ENCODE data around the gene CFAP52. TPM values are rescaled to one million over a fixed set of nuclear protein-coding genes. Genes with fewer than 3 reads are reported as not detected.

Gene CFAP52
- total RNA-seq (2013) = not detected
- polyA plus RNA-seq = not detected
- polyA minus RNA-seq = not detected in 2 replicates
- 0 to 1.1 (median 0.08) reads per million in 11 experiments for total RNA-seq

- WGBS (ENCODE audit: insufficient coverage) = 2% methylated on average over 26 of the region's 38 CpGs
- H3K9me3 ChIP-seq (replicated peaks in 1 of 2; ENCODE audit: control insufficient read depth in 1 of 2, insufficient read depth in 1 of 2, low read length in 2 of 2) = no peaks in the 10 kb centered on the region
- peaks cover 0 to 2% of the 10 kb centered on the region in 2 donors for H3K36me3 Mint-ChIP-seq
- peaks cover 30% of the 10 kb centered on the region for H3K79me2 ChIP-seq (ENCODE audit: insufficient read depth, low read length)
- H2AFZ ChIP-seq (ENCODE audit: insufficient read depth, low read depth, low read length, poor library complexity, severe bottlenecking) = peak within 1 kb of the TSS; percentile 94
- intact Hi-C loops (cut with micrococcal nuclease) = no loop called here
- H3K36me3 ChIP-seq (replicated peaks in 1 of 2; ENCODE audit: control insufficient read depth in 1 of 2, insufficient read depth in 2 of 2, low read length in 2 of 2) = no peaks in the 10 kb centered on the region
- peak within 1 kb of the TSS; percentile 98 to 99 for H3K4me3 Mint-ChIP-seq
- H3K27me3 ChIP-seq (ENCODE audit: control insufficient read depth in 2 of 2, insufficient read depth in 2 of 2, low read length in 2 of 2) = no peaks in the 10 kb centered on the region
- H3K4me3 ChIP-seq (replicated peaks in 1 of 3; ENCODE audit: low read depth in 2 of 3, low read length in 3 of 3) = peak within 1 kb of the TSS; percentile 69 to 91 (median 77)
- H3K27me3 Mint-ChIP-seq (ENCODE audit: low read depth in 3 of 3) = peaks cover 0 to 2% (median under 1%) of the 10 kb centered on the region in 3 donors
- H3K27ac Mint-ChIP-seq = peak within 1 kb of the TSS; percentile 76 to 89 (median 83)
- H3K4me1 Mint-ChIP-seq = peaks cover 36% of the 10 kb centered on the region
- peak within 1 kb of the TSS; percentile 98 for H3K4me2 ChIP-seq (replicated peaks; ENCODE audit: extremely low read depth, low read length, poor library complexity, severe bottlenecking)
- DNase-seq = peak; percentile 51 to 62 (median 56)
- TF ChIP-seq CTCF (IDR thresholded peaks at IDR 0.05) = peak; percentile 76
- H3K9ac ChIP-seq (ENCODE audit: insufficient read depth, low read length, poor library complexity, severe bottlenecking) = peak within 1 kb of the TSS; percentile 73
- no peaks in the 10 kb centered on the region for H3K9me3 Mint-ChIP-seq
- peaks cover 15 to 28% of the 10 kb centered on the region in 2 donors for H3K4me1 ChIP-seq (ENCODE audit: control insufficient read depth in 1 of 2, insufficient read depth in 2 of 2, low read length in 2 of 2)
- peak within 1 kb of the TSS; percentile 6 to 75 for H3K27ac ChIP-seq (ENCODE audit: low read depth in 1 of 2, low read length in 2 of 2)
- no peaks in the 10 kb centered on the region for H4K20me1 ChIP-seq (ENCODE audit: insufficient read depth, low read length)
These were observed at the start of gene CFAP52 for GRCh38 chr17:9576521-9577372. CFAP52 (plus strand) TSS chr17:9576642; CDS start chr17:9576696, 54 bp downstream.

- no peak overlapping the region for H3K9ac ChIP-seq (ENCODE audit: insufficient read depth, low read length, poor library complexity, severe bottlenecking)
- no peaks in the 10 kb centered on the region for H3K4me1 ChIP-seq (ENCODE audit: control insufficient read depth in 1 of 2, insufficient read depth in 2 of 2, low read length in 2 of 2)
- H2AFZ ChIP-seq (ENCODE audit: insufficient read depth, low read depth, low read length, poor library complexity, severe bottlenecking) = no peak overlapping the region
- H3K36me3 Mint-ChIP-seq = peaks cover 7 to 9% of the 10 kb centered on the region in 2 donors
- H3K27me3 ChIP-seq (ENCODE audit: control insufficient read depth in 2 of 2, insufficient read depth in 2 of 2, low read length in 2 of 2) = no peaks in the 10 kb centered on the region
- H3K36me3 ChIP-seq (replicated peaks in 1 of 2; ENCODE audit: control insufficient read depth in 1 of 2, insufficient read depth in 2 of 2, low read length in 2 of 2) = no peaks in the 10 kb centered on the region
- no peaks in the 10 kb centered on the region for H3K27me3 Mint-ChIP-seq (ENCODE audit: low read depth in 3 of 3)
- H3K9me3 Mint-ChIP-seq = peaks cover 0 to 2% (median 0%) of the 10 kb centered on the region in 7 donors
- no peak overlapping the region for H3K4me3 ChIP-seq (replicated peaks in 1 of 3; ENCODE audit: low read depth in 2 of 3, low read length in 3 of 3)
- TF ChIP-seq CTCF (IDR thresholded peaks at IDR 0.05) = no peak
- H3K9me3 ChIP-seq (replicated peaks in 1 of 2; ENCODE audit: control insufficient read depth in 1 of 2, insufficient read depth in 1 of 2, low read length in 2 of 2) = no peaks in the 10 kb centered on the region
- no peak overlapping the region for H3K4me3 Mint-ChIP-seq
- H3K27ac Mint-ChIP-seq = no peak overlapping the region
- intact Hi-C loops (cut with micrococcal nuclease) = no loop called here
- peaks cover 3% of the 10 kb centered on the region for H4K20me1 ChIP-seq (ENCODE audit: insufficient read depth, low read length)
- WGBS (ENCODE audit: insufficient coverage) = no CpG with 5 or more reads among the region's 3 CpGs
- DNase-seq = no peak
- no peak overlapping the region for H3K27ac ChIP-seq (ENCODE audit: low read depth in 1 of 2, low read length in 2 of 2)
- H3K4me2 ChIP-seq (replicated peaks; ENCODE audit: extremely low read depth, low read length, poor library complexity, severe bottlenecking) = no peak overlapping the region
- no peaks in the 10 kb centered on the region for H3K4me1 Mint-ChIP-seq
- no peaks in the 10 kb centered on the region for H3K79me2 ChIP-seq (ENCODE audit: insufficient read depth, low read length)
These were observed 48.7 kb upstream of the CFAP52 start for GRCh38 chr17:9527788-9528187.

All from CD14-positive monocyte (primary cell).